ENCODE results near the gene BIRC6. TPM values are rescaled to one million over a fixed set of nuclear protein-coding genes. Genes with fewer than 3 reads are reported as not detected.
"Not testable (repeated sequence)": the region's sequence is repeated elsewhere in the genome, so short reads cannot be mapped to it uniquely, and the experiment has no call there.

BIRC6 gene
- total RNA-seq, 1 donor from 2014 or later, result 53.6 TPM

- no peak for DNase-seq (ENCODE audit: low read depth)
- H3K4me3 ChIP-seq (ENCODE audit: low read depth, low read length), result no peak overlapping the region
- TF ChIP-seq CTCF (conservative IDR thresholded peaks at IDR 0.05; ENCODE audit: low read depth, low read length), result no peak
Observed at GRCh38 chr2:32366595-32366994, 9.8 kb downstream of the BIRC6 start.

- H3K4me3 ChIP-seq (ENCODE audit: low read depth, low read length), result no peak overlapping the region
- no peak for TF ChIP-seq CTCF (conservative IDR thresholded peaks at IDR 0.05; ENCODE audit: low read depth, low read length)
- DNase-seq (ENCODE audit: low read depth), result no peak
Observed at GRCh38 chr2:32369222-32369621, 12.4 kb downstream of the BIRC6 start.

GRCh38 chr2:32370942-32371341, 14.1 kb downstream of the BIRC6 start:
- not testable (repeated sequence) for DNase-seq (ENCODE audit: low read depth); H3K4me3 ChIP-seq (ENCODE audit: low read depth, low read length)

GRCh38 chr2:32372519-32373182, 15.8 kb downstream of the BIRC6 start:
- DNase-seq (ENCODE audit: low read depth), result no peak
- no peak overlapping the region for H3K4me3 ChIP-seq (ENCODE audit: low read depth, low read length)
- no peak for TF ChIP-seq CTCF (conservative IDR thresholded peaks at IDR 0.05; ENCODE audit: low read depth, low read length)

- no peak overlapping the region for H3K4me3 ChIP-seq (ENCODE audit: low read depth, low read length)
- TF ChIP-seq CTCF (conservative IDR thresholded peaks at IDR 0.05; ENCODE audit: low read depth, low read length), result no peak
- DNase-seq (ENCODE audit: low read depth), result no peak
Observed at GRCh38 chr2:32375228-32375892, 18.5 kb downstream of the BIRC6 start.

- no peak overlapping the region for H3K4me3 ChIP-seq (ENCODE audit: low read depth, low read length)
- no peak for DNase-seq (ENCODE audit: low read depth)
- TF ChIP-seq CTCF (conservative IDR thresholded peaks at IDR 0.05; ENCODE audit: low read depth, low read length), result no peak
Observed at GRCh38 chr2:32376756-32377155, 19.9 kb downstream of the BIRC6 start.

- no peak for DNase-seq (ENCODE audit: low read depth)
- no peak overlapping the region for H3K4me3 ChIP-seq (ENCODE audit: low read depth, low read length)
- no peak for TF ChIP-seq CTCF (conservative IDR thresholded peaks at IDR 0.05; ENCODE audit: low read depth, low read length)
Observed at GRCh38 chr2:32377928-32378327, 21.1 kb downstream of the BIRC6 start.
